ENCODE measurements around the gene PPP1CA.

PPP1CA gene

DNA sequence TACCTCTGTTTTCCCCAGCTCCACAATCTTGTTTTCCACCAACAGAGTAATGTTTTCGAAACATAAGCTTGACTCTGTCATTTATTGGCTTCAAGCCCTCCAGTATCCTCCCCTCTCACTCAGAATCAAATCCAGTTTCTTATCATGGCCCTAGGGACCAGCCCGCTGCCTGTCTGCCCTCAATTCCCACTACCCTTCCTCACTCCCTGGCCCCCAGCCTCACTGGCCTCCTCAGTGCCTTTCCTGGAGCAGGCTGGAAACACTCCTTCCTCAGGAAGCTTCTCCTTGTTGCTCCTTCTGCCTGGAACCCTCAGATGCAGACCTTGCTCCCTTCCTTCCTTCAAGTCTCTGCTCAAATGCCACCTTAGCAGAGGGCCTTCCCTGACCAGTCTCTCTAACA lies 52.2 kb downstream of the PPP1CA start:
- DNase-seq: no peak

DNA sequence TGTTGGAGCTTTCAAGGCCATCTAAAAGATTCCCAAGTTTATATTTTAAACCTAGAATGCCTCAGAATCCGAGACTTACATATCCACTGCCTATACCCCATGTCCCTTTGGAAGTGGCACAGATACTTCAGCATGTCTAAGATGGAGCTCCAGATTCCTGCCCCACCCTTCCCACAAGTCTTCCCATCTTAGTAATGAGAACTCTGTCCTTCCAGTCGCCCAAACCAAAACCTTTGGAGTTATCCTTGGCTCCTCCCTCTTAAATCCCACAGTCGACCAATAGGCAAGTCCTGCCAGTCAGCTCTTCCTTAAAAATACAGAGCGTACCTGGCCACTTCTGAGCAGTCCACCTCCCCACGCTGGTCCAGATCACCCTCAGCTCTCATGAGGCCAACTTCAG lies 52.6 kb downstream of the PPP1CA start:
- no peak for DNase-seq

All from effector CD8-positive, alpha-beta T cell (primary cell).